Ovary (tissue), 9 donors: Measurements from ENCODE around the gene SEC23A. TPM values are rescaled to one million over a fixed set of nuclear protein-coding genes. Genes with fewer than 3 reads are reported as not detected.

Source experiments
- DNase-seq, 5 donors: peaks; one replicate each; pipeline ENCODE4 v3.0.0-alpha.2; 2019 to 2020
- H3K27ac ChIP-seq, 2 donors: fragments of 200-600 bp; one replicate each; pipeline versions ENCODE4 v1.5.1 to v1.8.0; 2019 to 2022
- H3K27me3 ChIP-seq: fragments of 200-600 bp; one replicate; pipeline ENCODE4 v1.8.0; 2022
- H3K36me3 ChIP-seq: fragments of 200-600 bp; sonication (generic); one replicate; pipeline ENCODE4 v1.5.1; 2019
- H3K4me1 ChIP-seq: one replicate; pipeline ENCODE4 v1.8.1; 2013; ENCODE audit warnings: mild to moderate bottlenecking, moderate library complexity; ENCODE audit not compliant: insufficient read depth
- H3K4me3 ChIP-seq: fragments of 200-600 bp; sonication (generic); one replicate; pipeline ENCODE4 v1.5.1; 2017
- H3K9me3 ChIP-seq, 2 donors: fragments of 200-600 bp in 1 of 2; sonication (generic) in 1 of 2; one replicate each; pipeline versions ENCODE4 v1.5.1 to v1.8.1; 2013 to 2019; ENCODE audit warnings: mild to moderate bottlenecking in 1 of 2, moderate library complexity in 1 of 2
- CTCF ChIP-seq, 3 donors: fragments of 450-650 bp in 2 of 3; fragments of 200-600 bp in 1 of 3; IDR thresholded peaks; one replicate each; pipeline versions ENCODE4 v1.5.1 to v1.8.0; 2016 to 2022; ENCODE audit warnings: antibody characterized with exemption in 3 of 3, mild to moderate bottlenecking in 1 of 3
- EP300 ChIP-seq: sonication (generic); formaldehyde crosslinking; IDR thresholded peaks from one replicate; pipeline ENCODE4 v1.6.1; 2017; ENCODE audit warnings: antibody characterized with exemption
- POLR2A ChIP-seq: fragments of 450-650 bp; IDR thresholded peaks from one replicate; pipeline ENCODE4 v1.6.1; 2017; ENCODE audit warnings: antibody characterized with exemption, mild to moderate bottlenecking, moderate library complexity
- WGBS, 3 donors: extraction: QIAGEN DNeasy Blood & Tissue Kit in 1 of 3; methylation state at CpG; one replicate each; pipeline versions ENCODE4 v1.1.5 to v1.1.7; 2013 to 2017; 5-methylcytosine and 5-hydroxymethylcytosine counted together
- intact Hi-C, 4 donors: fragments of 100-400 bp; cut with DNase I; formaldehyde crosslinking; loops; one replicate each; pipeline versions ENCODE4 v1.11.0 to v1.15.1; 2022 to 2023
- polyA plus RNA-seq, 2 donors: library from polyadenylated mRNA; stranded (reverse); fragments of 200-250 nt in 1 of 2; fragments of 350-450 nt in 1 of 2; fragmentation: Illumina TruSeq in 1 of 2; extraction: RNeasy Lipid Tissue Mini Kit (QIAGEN cat#74804) in 1 of 2; gene quantifications; one replicate each; pipeline ENCODE4 v1.2.3, GENCODE V29; 2013 to 2014
- total RNA-seq, 7 donors: library from RNA; depleted of rRNA in 2 of 7; stranded (reverse); fragments of >200 nt in 2 of 7; fragmentation: NEBNext Ultra II Directional in 3 of 7; extraction: Animal tissue kit (Norgen Biotek cat#: 25700) in 3 of 7; gene quantifications; one replicate each; pipeline versions ENCODE4 v1.1.0 to v1.2.4, GENCODE V29; 2016 to 2023
- donor health status: DM: no; HTN: no; CAD: no; lungs with moderate emphysema.
- donor health status: DM: no; HTN: no; CAD: no.
- donor health status: Bipolar disorder and iron deficiency.
- donor health status: DM: yes; HTN: yes; CAD: no.
- donor health status: DM: no; HTN: no; CAD: no.
- donor health status: DM: yes; HTN: yes; CAD: no.

SEC23A gene
- total and polyA plus RNA-seq, 9 donors, result 28.5 to 93.2 (median 81.9) TPM

GRCh38 chr14:39034481-39035296 is 68.3 kb downstream of the SEC23A start:
- TF ChIP-seq CTCF (IDR thresholded peaks at IDR 0.05) (no peak), POLR2A (no peak), EP300 (no peak)
- no peak overlapping the region for H3K4me3 ChIP-seq
- no peaks in the 10 kb centered on the region for H3K9me3 ChIP-seq
- DNase-seq, result no peak
- intact Hi-C loops, result no loop called here
- H3K4me1 ChIP-seq, result no peaks in the 10 kb centered on the region
- WGBS, 3 donors, result 38 to 48% (median 47%) methylated on average over 3 of the region's 3 CpGs
- no peaks in the 10 kb centered on the region for H3K27me3 ChIP-seq
- H3K27ac ChIP-seq, result no peak overlapping the region
- H3K36me3 ChIP-seq, result no peaks in the 10 kb centered on the region

GRCh38 chr14:39033371-39033770 is 69.7 kb downstream of the SEC23A start:
- intact Hi-C loops, result no loop called here
- H3K9me3 ChIP-seq, result no peaks in the 10 kb centered on the region
- TF ChIP-seq CTCF (IDR thresholded peaks at IDR 0.05) (no peak), POLR2A (no peak), EP300 (no peak)
- no peaks in the 10 kb centered on the region for H3K4me1 ChIP-seq
- H3K27me3 ChIP-seq, result no peaks in the 10 kb centered on the region
- H3K4me3 ChIP-seq, result no peak overlapping the region
- WGBS, 3 donors, result 76 to 84% (median 76%) methylated on average over 4 of the region's 4 CpGs
- no peak for DNase-seq
- H3K27ac ChIP-seq, result no peak overlapping the region
- no peaks in the 10 kb centered on the region for H3K36me3 ChIP-seq

- WGBS, 3 donors, result 91 to 98% (median 98%) methylated on average over 10 of the region's 10 CpGs
These were observed 72.8 kb downstream of the SEC23A start for GRCh38 chr14:39030209-39030608.

GRCh38 chr14:39029789-39030188 is 73.2 kb downstream of the SEC23A start:
- H3K27ac ChIP-seq, result no peak overlapping the region
- H3K4me1 ChIP-seq, result no peaks in the 10 kb centered on the region
- intact Hi-C loops, result no loop called here
- no peak for DNase-seq
- TF ChIP-seq EP300 (no peak), POLR2A (no peak), CTCF (IDR thresholded peaks at IDR 0.05) (no peak)
- H3K9me3 ChIP-seq, result no peaks in the 10 kb centered on the region
- no peak overlapping the region for H3K4me3 ChIP-seq
- 88 to 92% (median 90%) methylated on average over 8 of the region's 8 CpGs for WGBS, 3 donors
- no peaks in the 10 kb centered on the region for H3K36me3 ChIP-seq
- no peaks in the 10 kb centered on the region for H3K27me3 ChIP-seq

More at GRCh38 chr14:39030209-39030608, 72.8 kb downstream of the SEC23A start:
- intact Hi-C loops, result no loop called here
- H3K27me3 ChIP-seq, result no peaks in the 10 kb centered on the region
- no peaks in the 10 kb centered on the region for H3K4me1 ChIP-seq
- no peak overlapping the region for H3K27ac ChIP-seq
- no peak for TF ChIP-seq POLR2A
- TF ChIP-seq EP300, result no peak
- no peak for TF ChIP-seq CTCF (IDR thresholded peaks at IDR 0.05)
- no peak for DNase-seq
- no peaks in the 10 kb centered on the region for H3K9me3 ChIP-seq
- no peak overlapping the region for H3K4me3 ChIP-seq
- H3K36me3 ChIP-seq, result no peaks in the 10 kb centered on the region
